Activated B cell treated with CpG ODN at 0.5 μM for 24 hours (primary cell): ENCODE measurements around the gene SLC5A1. TPM values are rescaled to one million over a fixed set of nuclear protein-coding genes. Genes with fewer than 3 reads are reported as not detected.
"Not testable (repeated sequence)": the region's sequence is repeated elsewhere in the genome, so short reads cannot be mapped to it uniquely, and the experiment has no call there.

ENCODE experiments used
- ATAC-seq: fragments of 200-7000 bp; cut with Tn5 transposase; one replicate; pipeline ENCODE4 v1.10.0; 2021; ENCODE audit warnings: low read depth, mild to moderate bottlenecking, moderate library complexity
- CTCF ChIA-PET: fragments of 350-600 bp; sonication (Branson Sonifier 250); formaldehyde crosslinking; loops from one replicate; lab custom pipeline; 2021; ENCODE audit warnings: antibody characterized with exemption; lab: Charles Lee
- POLR2A ChIA-PET: fragments of 350-600 bp; sonication (Branson Sonifier 250); formaldehyde crosslinking; loops from one replicate; lab custom pipeline; 2021; ENCODE audit warnings: antibody characterized with exemption; lab: Charles Lee
- DNase-seq: peaks from one replicate; pipeline ENCODE4 v3.0.0; 2022
- H3K27ac Mint-ChIP-seq: one replicate; pipeline ENCODE4 v1.8.0; 2020; ENCODE audit warnings: mixed read lengths
- H3K27me3 Mint-ChIP-seq: one replicate; pipeline ENCODE4 v1.8.0; 2021; ENCODE audit warnings: mixed read lengths
- H3K36me3 Mint-ChIP-seq: one replicate; pipeline ENCODE4 v1.8.0; 2021; ENCODE audit warnings: low read depth, mixed read lengths
- H3K4me1 Mint-ChIP-seq: one replicate; pipeline ENCODE4 v1.8.0; 2021; ENCODE audit warnings: mixed read lengths
- H3K4me3 Mint-ChIP-seq: one replicate; pipeline ENCODE4 v1.8.0; 2020; ENCODE audit warnings: mild to moderate bottlenecking, mixed read lengths
- H3K9me3 Mint-ChIP-seq: one replicate; pipeline ENCODE4 v1.8.0; 2020; ENCODE audit warnings: mixed read lengths
- CTCF ChIP-seq: fragments of 200-600 bp; IDR thresholded peaks from one replicate; pipeline ENCODE4 v1.8.0; 2022; ENCODE audit warnings: antibody characterized with exemption, mild to moderate bottlenecking
- intact Hi-C: fragments of 100-400 bp; cut with micrococcal nuclease; formaldehyde crosslinking; loops from one replicate; pipeline ENCODE4 v1.15.1; 2024
- total RNA-seq: library from RNA; stranded (reverse); gene quantifications from 2 replicates; pipeline ENCODE4 v1.2.3, GENCODE V29; 2022

SLC5A1 gene
- total RNA-seq, 1 donor from 2014 or later, result not detected

GRCh38 chr22:32142600-32142999 lies 99.5 kb downstream of the SLC5A1 start:
- no peak for TF ChIP-seq CTCF
- POLR2A ChIA-PET, result no interaction called here
- Mint-ChIP-seq H3K27me3 (no peaks in the 10 kb centered on the region), H3K9me3 (peaks cover 5% of the 10 kb centered on the region), H3K36me3 (no peaks in the 10 kb centered on the region), H3K4me3 (no peak overlapping the region), H3K4me1 (peaks cover 22% of the 10 kb centered on the region), H3K27ac (no peak overlapping the region)
- intact Hi-C loops, result no loop called here
- ATAC-seq (no peak), DNase-seq (no peak)
- CTCF ChIA-PET, result no interaction called here

- H3K36me3 Mint-ChIP-seq, result no peaks in the 10 kb centered on the region
- H3K27ac Mint-ChIP-seq, result peak overlapping the region; percentile 20
- intact Hi-C loops, result no loop called here
- H3K27me3 Mint-ChIP-seq, result no peaks in the 10 kb centered on the region
- peaks cover 9% of the 10 kb centered on the region for H3K9me3 Mint-ChIP-seq
- ChIA-PET POLR2A (no interaction called here), CTCF (no interaction called here)
- DNase-seq (no peak), ATAC-seq (peak; percentile 83)
- no peak overlapping the region for H3K4me3 Mint-ChIP-seq
- no peak for TF ChIP-seq CTCF
- peaks cover 19% of the 10 kb centered on the region for H3K4me1 Mint-ChIP-seq
Measured at GRCh38 chr22:32144496-32145274, 101.6 kb downstream of the SLC5A1 start.

GRCh38 chr22:32147128-32147527 lies 104.1 kb downstream of the SLC5A1 start:
- POLR2A ChIA-PET, CTCF ChIA-PET, DNase-seq, H3K36me3 Mint-ChIP-seq, intact Hi-C loops, H3K27ac Mint-ChIP-seq, H3K4me3 Mint-ChIP-seq, H3K9me3 Mint-ChIP-seq, H3K27me3 Mint-ChIP-seq, ATAC-seq: not testable (repeated sequence)
- H3K4me1 Mint-ChIP-seq, result peaks cover 19% of the 10 kb centered on the region

- POLR2A ChIA-PET, CTCF ChIA-PET, H3K4me3 Mint-ChIP-seq, DNase-seq, H3K9me3 Mint-ChIP-seq, H3K27ac Mint-ChIP-seq, H3K27me3 Mint-ChIP-seq, intact Hi-C loops, H3K36me3 Mint-ChIP-seq: not testable (repeated sequence)
- ATAC-seq, result peak; percentile 47
- peaks cover 19% of the 10 kb centered on the region for H3K4me1 Mint-ChIP-seq
Measured at GRCh38 chr22:32148372-32148771, 105.3 kb downstream of the SLC5A1 start.

GRCh38 chr22:32150647-32151046 lies 107.6 kb downstream of the SLC5A1 start:
- H3K4me1 Mint-ChIP-seq, DNase-seq, CTCF ChIA-PET, H3K9me3 Mint-ChIP-seq, intact Hi-C loops, H3K4me3 Mint-ChIP-seq, H3K36me3 Mint-ChIP-seq, ATAC-seq, H3K27ac Mint-ChIP-seq, H3K27me3 Mint-ChIP-seq, POLR2A ChIA-PET: not testable (repeated sequence)

GRCh38 chr22:32151641-32152040 lies 108.6 kb downstream of the SLC5A1 start:
- H3K36me3 Mint-ChIP-seq, intact Hi-C loops, DNase-seq, H3K9me3 Mint-ChIP-seq, CTCF ChIA-PET, H3K27me3 Mint-ChIP-seq, H3K4me1 Mint-ChIP-seq, H3K27ac Mint-ChIP-seq, POLR2A ChIA-PET, H3K4me3 Mint-ChIP-seq, ATAC-seq: not testable (repeated sequence)

GRCh38 chr22:32154727-32155126 lies 111.7 kb downstream of the SLC5A1 start:
- H3K4me3 Mint-ChIP-seq, ATAC-seq, H3K4me1 Mint-ChIP-seq, DNase-seq, CTCF ChIA-PET, H3K9me3 Mint-ChIP-seq, H3K27me3 Mint-ChIP-seq, H3K27ac Mint-ChIP-seq, POLR2A ChIA-PET, H3K36me3 Mint-ChIP-seq, intact Hi-C loops: not testable (repeated sequence)

- CTCF ChIA-PET, POLR2A ChIA-PET: not testable (repeated sequence)
Measured at GRCh38 chr22:32157632-32158031, 114.6 kb downstream of the SLC5A1 start.

More at GRCh38 chr22:32157632-32158031, 114.6 kb downstream of the SLC5A1 start:
- H3K9me3 Mint-ChIP-seq, DNase-seq, intact Hi-C loops, H3K4me3 Mint-ChIP-seq, H3K27me3 Mint-ChIP-seq, H3K4me1 Mint-ChIP-seq, H3K27ac Mint-ChIP-seq, ATAC-seq, H3K36me3 Mint-ChIP-seq: not testable (repeated sequence)
